IPS-NIHi7 (cell line): Measurements from ENCODE around the gene MAP3K4.

ENCODE experiments used
- DNase-seq: peaks from one replicate; pipeline ENCODE4 v3.0.0; 2012; ENCODE audit warnings: mixed read lengths; ENCODE audit errors: extremely low spot score

MAP3K4 gene

DNA sequence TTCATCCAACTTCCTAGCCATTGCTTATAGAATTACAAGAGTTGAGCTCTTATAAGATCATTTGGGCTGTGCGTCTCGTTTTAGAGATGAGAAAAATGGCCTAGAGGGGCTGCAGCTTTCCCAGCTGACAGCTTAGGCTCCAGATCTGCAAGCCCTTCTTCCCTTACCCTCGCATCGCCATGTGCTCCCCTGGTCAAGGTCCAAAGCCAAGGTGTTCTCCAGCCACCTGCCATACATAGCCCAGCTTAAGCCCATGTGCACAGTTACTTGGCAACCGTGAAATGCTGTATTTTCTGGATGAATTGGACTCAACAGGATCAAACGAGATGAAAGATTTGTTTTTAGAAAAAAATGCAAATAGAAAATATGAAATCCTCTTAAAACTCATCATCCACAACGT, 7.9 kb downstream of the MAP3K4 start:
- no peak for DNase-seq

DNA sequence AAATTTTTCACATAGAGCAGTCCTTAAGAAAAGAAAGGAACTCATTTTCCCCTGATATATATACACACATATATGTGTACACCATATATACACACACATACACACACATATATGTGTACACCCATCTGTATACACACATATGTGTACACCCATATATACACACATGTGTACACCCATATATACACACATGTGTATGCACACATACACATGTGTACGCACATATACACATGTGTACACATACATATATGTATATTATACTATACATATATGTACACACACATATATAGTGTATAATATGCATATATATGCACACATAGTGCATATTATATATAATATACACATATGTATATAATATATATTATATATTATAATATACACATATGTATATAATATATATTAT, 9.1 kb downstream of the MAP3K4 start:
- no peak for DNase-seq

DNA sequence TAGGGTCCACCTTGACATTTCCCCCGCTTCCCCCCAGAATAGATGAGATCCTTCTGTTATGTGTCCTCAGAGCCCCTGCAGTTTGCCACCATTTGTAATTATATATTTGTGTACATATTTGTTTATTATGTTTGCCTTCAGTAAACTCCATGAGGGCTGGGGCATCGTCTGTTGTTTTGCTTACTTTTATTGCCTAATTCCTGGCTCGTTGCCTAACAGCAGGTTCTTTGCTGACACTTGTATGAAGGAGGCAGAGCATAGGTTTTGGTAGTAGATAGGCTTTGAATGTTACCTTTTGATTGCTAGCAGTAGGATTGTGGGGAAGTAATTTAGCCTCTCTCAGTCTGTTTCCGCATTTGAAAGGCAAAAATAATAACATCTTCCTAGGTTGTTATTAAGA, 9.9 kb downstream of the MAP3K4 start:
- no peak for DNase-seq

GRCh38 chr6:161003336-161003735, 11.8 kb downstream of the MAP3K4 start:
- no peak for DNase-seq

DNA sequence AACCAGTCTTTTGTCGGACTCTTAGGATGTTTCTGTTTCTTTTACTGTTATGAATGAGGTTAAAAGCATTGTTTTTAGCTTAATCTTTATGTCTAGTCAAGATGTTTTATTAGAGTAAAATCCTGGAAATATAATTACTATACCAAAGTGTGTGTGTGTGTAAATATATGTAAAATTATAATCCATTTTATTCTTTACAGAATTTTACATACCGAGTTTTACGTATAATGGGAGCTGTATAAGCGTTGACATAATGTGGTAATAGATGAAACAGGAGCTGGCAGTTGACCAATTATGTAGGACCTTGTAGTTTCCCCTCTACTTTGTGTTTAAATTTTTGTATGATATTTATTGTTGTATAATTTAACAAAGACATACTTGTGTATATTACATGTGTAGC, 16.7 kb downstream of the MAP3K4 start:
- DNase-seq = no peak

DNA sequence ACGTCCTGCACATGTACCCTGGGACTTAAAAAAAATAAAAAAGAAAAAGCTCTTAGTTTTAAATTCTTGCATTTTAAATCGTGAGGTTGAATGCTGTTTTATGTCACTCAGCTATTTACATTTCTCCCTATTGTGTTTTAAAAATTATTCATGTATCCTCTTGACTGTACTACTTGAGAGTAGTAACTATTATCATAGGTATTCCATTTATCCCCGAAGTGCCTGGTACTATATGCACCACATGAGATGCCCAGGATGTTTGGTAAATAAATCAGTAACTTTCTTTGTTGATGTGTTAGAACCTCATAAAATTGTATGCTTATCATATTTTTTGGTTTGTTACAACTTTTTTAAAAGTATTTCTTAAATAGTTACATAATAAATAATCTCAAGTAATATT, 18.4 kb downstream of the MAP3K4 start:
- DNase-seq = no peak

DNA sequence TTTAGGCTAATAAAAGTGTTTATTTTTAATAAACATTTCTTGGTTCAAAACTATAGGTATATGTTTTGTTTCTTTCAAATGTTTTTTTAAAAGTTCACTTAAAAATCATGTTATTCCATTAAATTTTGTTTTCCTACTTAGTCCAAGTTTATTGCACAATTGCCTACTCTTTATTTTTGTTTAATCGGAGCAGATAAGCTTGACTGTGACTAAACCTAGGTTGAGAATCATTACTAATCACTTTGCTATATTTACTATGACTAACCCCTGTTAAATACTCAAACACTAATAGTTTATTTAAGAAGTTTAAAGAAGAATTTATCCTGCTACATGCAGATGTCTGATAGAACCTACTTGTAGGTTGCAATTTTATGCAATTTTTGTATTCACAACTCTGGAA, 18.8 kb downstream of the MAP3K4 start:
- no peak for DNase-seq

GRCh38 chr6:161011492-161012480, 20.2 kb downstream of the MAP3K4 start:
- peak; percentile 60 for DNase-seq

DNA sequence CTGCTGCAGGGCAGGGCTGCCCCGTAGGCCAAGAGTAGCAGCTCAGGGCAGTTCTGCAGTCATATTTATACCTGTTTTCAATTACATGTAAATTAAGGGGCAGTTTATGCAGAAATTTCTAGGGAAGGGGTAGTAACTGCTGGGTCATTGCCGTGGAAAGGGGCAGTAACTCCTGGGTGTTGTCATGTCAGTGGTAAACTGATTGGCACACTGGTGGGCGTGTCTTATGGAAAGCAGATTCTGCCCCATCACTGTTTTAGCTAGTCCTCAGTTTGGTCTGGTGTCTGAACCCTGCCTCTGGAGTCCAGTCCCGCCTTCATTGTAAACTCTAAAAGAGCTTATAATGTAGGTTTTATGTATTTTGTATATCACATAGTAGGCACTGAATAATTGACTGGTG, 22.1 kb downstream of the MAP3K4 start:
- no peak for DNase-seq

- no peak for DNase-seq
Observed at GRCh38 chr6:161017766-161018564, 26.4 kb downstream of the MAP3K4 start.

DNA sequence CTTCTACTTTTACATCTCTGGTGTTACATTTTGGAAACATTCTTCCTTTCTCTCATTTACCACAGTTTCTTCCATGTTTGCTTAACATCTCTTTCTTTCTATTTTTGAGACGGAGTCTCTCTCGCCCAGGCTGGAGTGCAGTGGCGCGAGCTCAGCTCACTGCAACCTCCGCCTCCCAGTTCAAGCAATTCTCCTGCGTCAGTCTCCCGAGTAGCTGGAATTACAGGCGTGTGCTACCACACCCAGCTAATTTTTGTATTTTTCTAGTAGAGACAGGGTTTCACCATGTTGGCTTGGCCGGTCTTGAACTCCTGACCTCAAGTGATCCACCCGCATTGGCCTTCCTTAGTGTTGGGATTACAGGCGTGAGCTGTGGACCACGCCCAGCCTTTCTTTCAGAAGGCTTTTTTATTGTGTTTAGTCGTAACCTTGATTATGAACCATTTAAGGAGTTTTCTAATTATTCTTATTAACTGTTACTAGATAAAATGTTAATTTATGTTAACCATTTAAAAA, 27.8 kb downstream of the MAP3K4 start:
- DNase-seq = no peak

DNA sequence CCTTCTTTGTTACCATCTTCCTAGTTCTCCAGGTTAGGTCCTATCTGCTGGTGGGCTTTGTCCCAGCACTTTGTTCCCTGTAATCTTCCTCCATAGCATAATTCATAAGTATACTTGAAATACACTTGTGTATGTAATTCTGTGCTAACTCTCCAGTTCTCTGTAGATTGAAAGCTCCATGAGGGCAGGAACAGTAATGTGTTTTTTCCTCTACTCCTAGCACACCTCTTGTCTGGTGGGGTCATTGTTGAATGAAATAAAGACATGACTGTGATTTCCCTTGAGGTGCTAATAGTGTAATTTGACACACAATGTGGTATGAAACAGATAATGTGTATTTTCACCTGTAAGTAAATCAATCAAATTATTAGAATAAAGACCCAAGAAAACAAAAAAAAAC, 30.0 kb downstream of the MAP3K4 start:
- no peak for DNase-seq

- DNase-seq = no peak
Observed at GRCh38 chr6:161021998-161022743, 30.6 kb downstream of the MAP3K4 start.

GRCh38 chr6:161023316-161023715, 31.7 kb downstream of the MAP3K4 start:
- DNase-seq = no peak

GRCh38 chr6:161024364-161024920, 32.9 kb downstream of the MAP3K4 start:
- no peak for DNase-seq

GRCh38 chr6:161027385-161027784, 35.8 kb downstream of the MAP3K4 start:
- no peak for DNase-seq

DNA sequence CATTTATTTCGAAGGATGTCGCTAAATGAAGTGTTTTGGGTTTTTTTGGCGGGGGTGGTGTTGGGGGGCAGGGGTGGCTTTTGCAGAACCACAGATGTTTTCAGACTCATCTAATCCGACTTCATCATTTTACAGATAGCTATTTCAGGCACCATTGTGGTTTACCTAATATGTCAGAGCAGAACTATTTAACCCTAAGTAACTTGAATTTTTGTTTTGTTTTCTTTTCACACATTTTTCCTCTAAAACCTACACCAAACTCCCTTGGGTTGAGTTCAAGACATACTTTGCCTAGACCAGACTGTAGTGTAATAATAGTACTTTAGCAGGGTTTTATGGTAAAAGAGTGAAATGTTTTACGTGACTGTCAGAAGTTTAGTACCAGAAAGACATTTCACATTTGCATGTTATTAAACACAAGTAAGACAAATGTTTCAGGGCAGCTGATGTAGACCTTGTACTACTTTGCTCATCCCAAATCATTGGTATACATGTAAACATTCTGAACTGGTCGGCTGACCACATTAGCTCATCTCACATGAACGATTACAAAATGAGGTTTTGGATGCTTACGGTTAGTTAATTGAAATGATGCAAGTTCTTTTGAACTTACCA, 37.7 kb downstream of the MAP3K4 start:
- DNase-seq = no peak

- no peak for DNase-seq
Observed at GRCh38 chr6:161031721-161032495, 40.3 kb downstream of the MAP3K4 start.

- no peak for DNase-seq
Observed at GRCh38 chr6:161033667-161034066, 42.1 kb downstream of the MAP3K4 start.
